Spleen (tissue), 7 donors: ENCODE data around the gene MAPKBP1.

Experiments used
- POLR2A ChIP-seq, 3 donors: fragments of 450-650 bp; IDR thresholded peaks; one replicate each; pipeline ENCODE4 v1.5.1; 2017; ENCODE audit warnings: antibody characterized with exemption in 3 of 3, mild to moderate bottlenecking in 1 of 3
- TF ChIP-seq, protein P1 (sequence below), 11 experiments: fragments of 200-600 bp in 7 of 11; fragments of 450-650 bp in 4 of 11; sonication (generic) in 4 of 11; IDR thresholded peaks in 8 of 11; conservative IDR thresholded peaks in 3 of 11; 1 replicate in 7 of 11; 2 replicates in 4 of 11; pipeline versions ENCODE4 v1.4.0 to v1.8.0; 2016 to 2021; ENCODE audit warnings: antibody characterized with exemption in 11 of 11, inconsistent platforms in 4 of 11, mild to moderate bottlenecking in 1 of 11
- donor health status: DM: no; HTN: no; CAD: no; lungs with moderate emphysema.
- donor health status: DM: no; HTN: no; CAD: no.
- donor health status: DM: no; HTN: no; CAD: no.

DNA sequence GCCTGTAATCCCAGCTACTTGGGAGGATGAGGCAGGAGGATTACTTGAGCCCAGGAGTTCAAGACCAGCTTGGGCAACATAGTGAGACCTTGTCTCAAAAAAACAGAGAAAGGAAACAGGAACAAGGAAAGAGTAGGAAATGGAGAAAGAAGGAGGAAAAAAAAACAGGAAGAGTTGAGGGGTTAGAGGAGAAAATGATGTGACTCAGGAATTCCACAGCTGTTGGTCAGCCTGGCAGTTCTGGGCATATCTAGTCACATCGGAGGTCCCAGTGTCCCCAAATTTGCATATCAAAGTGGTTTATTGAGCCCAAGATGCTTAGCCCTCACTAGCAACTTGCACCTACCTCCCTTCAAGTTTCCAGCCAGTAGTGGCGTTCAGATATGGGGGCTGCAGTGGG is 34.8 kb downstream of the MAPKBP1 start:
- TF ChIP-seq, protein P1, sequence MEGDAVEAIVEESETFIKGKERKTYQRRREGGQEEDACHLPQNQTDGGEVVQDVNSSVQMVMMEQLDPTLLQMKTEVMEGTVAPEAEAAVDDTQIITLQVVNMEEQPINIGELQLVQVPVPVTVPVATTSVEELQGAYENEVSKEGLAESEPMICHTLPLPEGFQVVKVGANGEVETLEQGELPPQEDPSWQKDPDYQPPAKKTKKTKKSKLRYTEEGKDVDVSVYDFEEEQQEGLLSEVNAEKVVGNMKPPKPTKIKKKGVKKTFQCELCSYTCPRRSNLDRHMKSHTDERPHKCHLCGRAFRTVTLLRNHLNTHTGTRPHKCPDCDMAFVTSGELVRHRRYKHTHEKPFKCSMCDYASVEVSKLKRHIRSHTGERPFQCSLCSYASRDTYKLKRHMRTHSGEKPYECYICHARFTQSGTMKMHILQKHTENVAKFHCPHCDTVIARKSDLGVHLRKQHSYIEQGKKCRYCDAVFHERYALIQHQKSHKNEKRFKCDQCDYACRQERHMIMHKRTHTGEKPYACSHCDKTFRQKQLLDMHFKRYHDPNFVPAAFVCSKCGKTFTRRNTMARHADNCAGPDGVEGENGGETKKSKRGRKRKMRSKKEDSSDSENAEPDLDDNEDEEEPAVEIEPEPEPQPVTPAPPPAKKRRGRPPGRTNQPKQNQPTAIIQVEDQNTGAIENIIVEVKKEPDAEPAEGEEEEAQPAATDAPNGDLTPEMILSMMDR (IDR thresholded peaks at IDR 0.05 in 8 of 11, conservative IDR thresholded peaks at IDR 0.05 in 3 of 11): no peak
- no peak for TF ChIP-seq POLR2A (IDR thresholded peaks at IDR 0.05)
